Duodenal mucosa (tissue), 2 donors: ENCODE measurements around the gene XYLT1.
A peak's percentile ranks its signal among the peaks of the same experiment; 100 is the strongest.
"Not testable (repeated sequence)": the region's sequence is repeated elsewhere in the genome, so short reads cannot be mapped to it uniquely, and the experiment has no call there.

ENCODE experiments used
- H3K27ac ChIP-seq: one replicate; pipeline ENCODE4 v1.7.0; 2013; ENCODE audit warnings: low read depth, low read length
- H3K27me3 ChIP-seq, 2 donors: one replicate each; pipeline ENCODE4 v1.7.0; 2013; ENCODE audit warnings: low read length in 2 of 2, control low read depth in 1 of 2; ENCODE audit not compliant: insufficient read depth in 2 of 2, control insufficient read depth in 1 of 2
- H3K36me3 ChIP-seq, 2 donors: one replicate each; pipeline ENCODE4 v1.7.0; 2013; ENCODE audit warnings: low read length in 2 of 2, control low read depth in 1 of 2; ENCODE audit not compliant: insufficient read depth in 2 of 2, control insufficient read depth in 1 of 2
- H3K4me1 ChIP-seq, 2 donors: one replicate each; pipeline ENCODE4 v1.7.0; 2013; ENCODE audit warnings: low read length in 2 of 2, control low read depth in 1 of 2; ENCODE audit not compliant: insufficient read depth in 2 of 2, control insufficient read depth in 1 of 2
- H3K4me3 ChIP-seq, 2 donors: one replicate each; pipeline ENCODE4 v1.7.0; 2013; ENCODE audit warnings: low read length in 2 of 2, low read depth in 1 of 2
- H3K9ac ChIP-seq, 2 donors: one replicate each; pipeline ENCODE4 v1.7.0; 2013; ENCODE audit warnings: low read length in 2 of 2, low read depth in 1 of 2
- H3K9me3 ChIP-seq, 2 donors: one replicate each; pipeline ENCODE4 v1.7.0; 2013; ENCODE audit warnings: low read length in 2 of 2, control low read depth in 1 of 2; ENCODE audit not compliant: control insufficient read depth in 1 of 2

XYLT1 gene

DNA sequence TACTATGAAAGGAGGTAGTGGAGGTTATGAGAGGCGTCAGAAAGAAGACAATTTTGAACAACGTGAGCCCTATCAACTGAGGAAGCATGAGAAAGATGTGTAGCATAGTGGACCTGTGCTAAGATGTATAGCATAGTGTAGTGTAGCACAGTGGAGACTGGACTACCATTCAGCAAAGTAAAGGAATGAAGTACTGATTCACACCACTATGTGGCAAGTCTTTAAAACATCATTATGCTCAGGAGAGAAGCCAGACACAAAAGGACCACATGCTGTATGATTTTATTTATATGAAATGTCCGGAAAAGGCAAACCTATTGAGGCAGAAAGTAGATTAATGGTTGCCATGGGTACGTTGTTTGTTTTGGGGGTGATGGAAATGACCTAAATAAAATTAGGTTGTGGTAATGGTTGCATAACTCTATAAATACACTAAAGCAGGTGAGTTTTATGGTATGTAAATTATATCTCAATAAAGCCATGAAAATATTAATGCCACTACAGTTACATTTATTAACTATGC lies 20.4 kb upstream of the XYLT1 start:
- Histone ChIP-seq H3K27me3 (peaks cover 0 to 3% of the 10 kb centered on the region in 2 donors), H3K27ac (no peak overlapping the region), H3K4me3 (no peak overlapping the region), H3K4me1 (no peaks in the 10 kb centered on the region), H3K9me3 (no peaks in the 10 kb centered on the region), H3K36me3 (no peaks in the 10 kb centered on the region), H3K9ac (no peak overlapping the region)

GRCh38 chr16:17488506-17488905 lies 17.7 kb upstream of the XYLT1 start:
- no peak overlapping the region for H3K9ac ChIP-seq
- H3K4me3 ChIP-seq: no peak overlapping the region
- no peak overlapping the region for H3K27ac ChIP-seq
- H3K36me3 ChIP-seq: no peaks in the 10 kb centered on the region
- no peaks in the 10 kb centered on the region for H3K9me3 ChIP-seq
- H3K27me3 ChIP-seq: no peaks in the 10 kb centered on the region
- H3K4me1 ChIP-seq: no peaks in the 10 kb centered on the region

- H3K9me3 ChIP-seq: no peaks in the 10 kb centered on the region
- H3K4me1 ChIP-seq: peaks cover 19 to 28% of the 10 kb centered on the region in 2 donors
- no peaks in the 10 kb centered on the region for H3K27me3 ChIP-seq
- H3K4me3 ChIP-seq: peak overlapping the region; percentile 57 to 64
- H3K27ac ChIP-seq: peak overlapping the region; percentile 48
- H3K9ac ChIP-seq: peak overlapping the region in 1 of 2 donors; percentile 40
- no peaks in the 10 kb centered on the region for H3K36me3 ChIP-seq
Observed at GRCh38 chr16:17483351-17483750, 12.6 kb upstream of the XYLT1 start.

DNA sequence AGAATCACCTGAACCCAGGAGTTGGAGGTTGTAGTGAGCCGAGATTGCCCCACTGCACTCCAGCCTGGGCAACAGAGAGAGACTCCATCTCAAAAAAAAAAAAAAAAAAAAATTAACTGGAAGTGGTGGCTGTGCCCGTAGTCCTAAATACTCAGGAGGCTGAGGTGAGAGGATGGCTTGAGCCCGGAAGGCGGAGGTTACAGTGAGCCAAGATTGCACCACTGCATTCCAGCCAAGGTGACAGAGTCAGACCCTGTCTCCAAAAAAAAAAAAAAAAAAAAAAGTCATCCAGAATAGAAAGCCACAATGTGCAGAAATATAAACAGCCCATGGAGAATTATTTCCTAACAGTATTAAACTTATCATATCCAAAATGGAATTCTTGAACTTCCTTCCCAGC lies 11.6 kb upstream of the XYLT1 start:
- H3K27me3 ChIP-seq, H3K9me3 ChIP-seq, H3K27ac ChIP-seq, H3K36me3 ChIP-seq: not testable (repeated sequence)
- Histone ChIP-seq H3K9ac (peak overlapping the region in 1 of 2 donors; percentile 40), H3K4me3 (peak overlapping the region; percentile 57 to 64), H3K4me1 (peaks cover 19 to 31% of the 10 kb centered on the region in 2 donors)

GRCh38 chr16:17481736-17482135 lies 11.0 kb upstream of the XYLT1 start:
- Histone ChIP-seq H3K9ac (peak overlapping the region in 1 of 2 donors; percentile 35), H3K4me1 (peaks cover 22 to 37% of the 10 kb centered on the region in 2 donors), H3K27me3 (no peaks in the 10 kb centered on the region), H3K4me3 (peak overlapping the region; percentile 60 to 68), H3K36me3 (no peaks in the 10 kb centered on the region), H3K27ac (no peak overlapping the region), H3K9me3 (no peaks in the 10 kb centered on the region)

- H3K9me3 ChIP-seq, H3K4me3 ChIP-seq, H3K27ac ChIP-seq, H3K9ac ChIP-seq, H3K36me3 ChIP-seq, H3K27me3 ChIP-seq: not testable (repeated sequence)
- H3K4me1 ChIP-seq: peaks cover 32 to 36% of the 10 kb centered on the region in 2 donors
Observed at GRCh38 chr16:17477260-17477545, 6.4 kb upstream of the XYLT1 start.

DNA sequence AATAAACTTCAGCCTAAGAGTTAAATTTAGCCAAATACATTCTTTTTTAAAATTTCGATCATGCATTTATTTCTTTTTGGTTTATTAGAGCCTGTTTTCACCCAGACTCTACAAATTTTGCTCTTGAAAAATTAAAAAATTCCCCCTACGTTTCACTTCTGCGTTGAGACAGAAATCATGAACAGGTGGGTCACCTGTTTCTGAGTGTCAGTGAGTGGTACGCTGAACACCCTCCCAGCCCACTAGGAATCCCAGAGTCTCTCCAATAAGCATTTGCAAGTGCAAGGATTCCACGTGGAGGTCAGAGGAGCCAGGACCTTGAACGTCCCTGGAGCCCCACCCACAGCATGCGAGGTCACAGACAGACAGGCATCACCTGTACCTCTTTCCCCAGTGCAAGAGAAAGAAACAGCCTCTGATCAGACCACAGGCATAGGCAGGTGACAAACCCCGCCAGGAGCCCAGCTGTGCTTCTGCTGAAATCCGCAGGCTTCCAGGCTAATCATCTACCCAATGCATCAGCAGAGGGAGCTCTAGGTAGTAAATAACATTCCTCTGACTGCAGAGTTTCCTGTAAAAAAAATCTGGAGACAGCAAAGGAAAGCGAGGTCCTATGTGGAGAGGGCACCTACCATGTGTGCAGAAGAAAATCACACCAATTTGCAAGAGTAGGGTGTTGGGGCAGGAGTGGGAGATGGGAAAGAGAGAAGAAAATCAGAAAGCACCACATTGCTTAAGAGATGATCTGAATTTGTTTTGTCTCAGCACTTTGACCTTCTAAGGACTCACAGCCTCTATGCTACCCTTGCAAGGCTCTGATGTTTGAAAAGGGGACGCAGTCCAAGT lies 5.9 kb upstream of the XYLT1 start:
- H3K9me3 ChIP-seq: no peaks in the 10 kb centered on the region
- no peaks in the 10 kb centered on the region for H3K36me3 ChIP-seq
- no peaks in the 10 kb centered on the region for H3K27me3 ChIP-seq
- H3K4me3 ChIP-seq: no peak overlapping the region
- no peak overlapping the region for H3K27ac ChIP-seq
- no peak overlapping the region for H3K9ac ChIP-seq
- H3K4me1 ChIP-seq: peaks cover 37 to 40% of the 10 kb centered on the region in 2 donors

GRCh38 chr16:17475104-17475503 lies 4.3 kb upstream of the XYLT1 start:
- H3K9me3 ChIP-seq: no peaks in the 10 kb centered on the region
- H3K4me1 ChIP-seq: peaks cover 37 to 39% of the 10 kb centered on the region in 2 donors
- no peak overlapping the region for H3K9ac ChIP-seq
- H3K4me3 ChIP-seq: no peak overlapping the region
- no peak overlapping the region for H3K27ac ChIP-seq
- H3K27me3 ChIP-seq: no peaks in the 10 kb centered on the region
- H3K36me3 ChIP-seq: no peaks in the 10 kb centered on the region

- Histone ChIP-seq H3K9me3 (no peaks in the 10 kb centered on the region), H3K27ac (no peak overlapping the region), H3K4me1 (peaks cover 37% of the 10 kb centered on the region in 2 donors), H3K36me3 (no peaks in the 10 kb centered on the region), H3K4me3 (no peak overlapping the region), H3K27me3 (no peaks in the 10 kb centered on the region), H3K9ac (no peak overlapping the region)
Observed at GRCh38 chr16:17474572-17474971, 3.8 kb upstream of the XYLT1 start.

GRCh38 chr16:17474037-17474436 lies 3.3 kb upstream of the XYLT1 start:
- Histone ChIP-seq H3K9me3 (no peaks in the 10 kb centered on the region), H3K36me3 (no peaks in the 10 kb centered on the region), H3K4me3 (no peak overlapping the region), H3K27me3 (no peaks in the 10 kb centered on the region), H3K4me1 (peaks cover 36 to 38% of the 10 kb centered on the region in 2 donors), H3K27ac (no peak overlapping the region), H3K9ac (no peak overlapping the region)
